GM21526 (cell line): ENCODE measurements around the gene ENO4.

ENCODE experiments used
- ATAC-seq: cut with Tn5 transposase; IDR thresholded peaks from one replicate; pipeline ENCODE4 v1.9.1; 2021; ENCODE audit warnings: moderate library complexity; ENCODE audit not compliant: unreplicated experiment, low FRiP score

The ENO4 gene

GRCh38 chr10:116829711-116830110 lies 19.6 kb upstream of the ENO4 start:
- ATAC-seq, result no peak

GRCh38 chr10:116831086-116831485 lies 18.2 kb upstream of the ENO4 start:
- ATAC-seq, result no peak

GRCh38 chr10:116831790-116832189 lies 17.5 kb upstream of the ENO4 start:
- no peak for ATAC-seq

GRCh38 chr10:116833986-116834985 lies 15.0 kb upstream of the ENO4 start:
- no peak for ATAC-seq

GRCh38 chr10:116835658-116836057 lies 13.6 kb upstream of the ENO4 start:
- ATAC-seq, result no peak

GRCh38 chr10:116836083-116836482 lies 13.2 kb upstream of the ENO4 start:
- no peak for ATAC-seq

- ATAC-seq, result no peak
Measured at GRCh38 chr10:116836902-116837523, 12.3 kb upstream of the ENO4 start.

GRCh38 chr10:116838143-116838725 lies 11.1 kb upstream of the ENO4 start:
- ATAC-seq, result peak; percentile 90

GRCh38 chr10:116840389-116841075 lies 8.8 kb upstream of the ENO4 start:
- no peak for ATAC-seq

GRCh38 chr10:116845823-116846222 lies 3.5 kb upstream of the ENO4 start:
- no peak for ATAC-seq

GRCh38 chr10:116848032-116848943 lies 1.0 kb upstream of the ENO4 start:
- peak; percentile 81 for ATAC-seq

- no peak for ATAC-seq
Measured at GRCh38 chr10:116848944-116849247, 403 bp upstream of the ENO4 start.

- no peak for ATAC-seq
Measured at GRCh38 chr10:116850058-116850611, 836 bp downstream of the ENO4 start.

GRCh38 chr10:116852246-116852645 lies 2.9 kb downstream of the ENO4 start:
- ATAC-seq, result no peak

- no peak for ATAC-seq
Measured at GRCh38 chr10:116853287-116853686, 4.0 kb downstream of the ENO4 start.

GRCh38 chr10:116853701-116854100 lies 4.4 kb downstream of the ENO4 start:
- no peak for ATAC-seq

- ATAC-seq, result no peak
Measured at GRCh38 chr10:116857156-116857555, 7.9 kb downstream of the ENO4 start.

GRCh38 chr10:116861796-116862195 lies 12.5 kb downstream of the ENO4 start:
- no peak for ATAC-seq

- no peak for ATAC-seq
Measured at GRCh38 chr10:116864436-116864835, 15.1 kb downstream of the ENO4 start.

GRCh38 chr10:116866066-116866465 lies 16.8 kb downstream of the ENO4 start:
- ATAC-seq, result no peak
